Dedifferentiated amniotic fluid mesenchymal stem cell (primary cell): ENCODE results near the gene SLC45A1.

Experiments
- DNase-seq: peaks from one replicate; pipeline ENCODE4 v3.0.0-alpha.2; 2016; ENCODE audit errors: extremely low spot score

SLC45A1 gene

GRCh38 chr1:8335246-8335645, 17.3 kb downstream of the SLC45A1 start:
- DNase-seq = no peak

- DNase-seq = no peak
These were observed 20.0 kb downstream of the SLC45A1 start for GRCh38 chr1:8337776-8338525.

DNA sequence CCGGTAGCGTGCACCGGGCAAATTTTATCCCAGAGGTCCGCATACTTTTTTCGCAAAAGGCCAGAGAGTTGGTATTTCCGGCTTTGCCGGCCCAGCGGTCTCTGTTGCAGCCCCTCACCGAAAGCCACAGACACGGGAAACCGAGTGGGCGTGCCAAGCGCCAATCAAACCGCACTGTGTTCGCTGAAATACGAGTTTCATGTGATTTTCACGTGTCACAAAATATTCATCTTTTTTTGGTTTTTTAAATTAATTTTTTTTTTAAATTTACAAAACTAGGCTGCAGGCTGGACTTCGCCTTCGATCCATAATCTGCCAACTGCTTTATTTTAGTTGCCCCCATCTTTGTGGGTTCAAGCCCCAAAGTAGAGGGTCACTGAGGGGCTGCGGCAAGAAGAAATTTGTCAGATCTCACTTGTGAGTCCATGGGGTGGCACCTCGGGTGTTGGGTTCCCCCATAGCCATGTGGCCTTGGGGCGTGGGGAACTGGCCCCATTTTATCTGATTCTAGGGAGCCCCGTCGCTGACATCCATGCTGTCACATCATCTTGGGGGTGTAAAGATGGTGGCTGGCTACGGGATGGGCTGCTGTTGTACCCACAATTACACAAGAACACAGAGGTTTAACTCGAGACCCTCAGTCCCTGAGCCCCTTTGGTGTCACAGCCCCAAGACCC, 20.8 kb downstream of the SLC45A1 start:
- no peak for DNase-seq

DNA sequence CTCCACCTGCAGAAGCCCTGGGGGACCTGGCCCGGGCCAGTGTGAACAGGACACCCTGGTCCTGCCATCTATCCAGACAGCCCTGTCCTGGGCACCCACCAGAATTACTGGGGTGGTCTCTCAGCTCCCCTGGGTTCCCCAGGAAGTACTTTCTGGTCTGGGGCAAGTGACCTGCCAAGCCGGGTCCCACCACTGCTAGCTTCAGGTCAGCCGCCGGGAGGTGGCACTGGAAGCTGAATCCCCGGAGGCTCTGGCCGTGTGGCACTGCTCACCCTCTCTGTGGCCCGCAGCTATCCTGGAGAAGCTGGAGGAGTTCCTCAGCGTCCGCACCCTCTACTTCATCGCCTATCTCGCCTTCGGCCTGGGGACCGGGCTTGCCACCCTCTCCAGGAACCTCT, 21.3 kb downstream of the SLC45A1 start:
- no peak for DNase-seq

- DNase-seq = no peak
These were observed 22.5 kb downstream of the SLC45A1 start for GRCh38 chr1:8340448-8340847.

GRCh38 chr1:8342325-8342724, 24.4 kb downstream of the SLC45A1 start:
- DNase-seq = no peak

- no peak for DNase-seq
These were observed 25.1 kb downstream of the SLC45A1 start for GRCh38 chr1:8343044-8343443.

DNA sequence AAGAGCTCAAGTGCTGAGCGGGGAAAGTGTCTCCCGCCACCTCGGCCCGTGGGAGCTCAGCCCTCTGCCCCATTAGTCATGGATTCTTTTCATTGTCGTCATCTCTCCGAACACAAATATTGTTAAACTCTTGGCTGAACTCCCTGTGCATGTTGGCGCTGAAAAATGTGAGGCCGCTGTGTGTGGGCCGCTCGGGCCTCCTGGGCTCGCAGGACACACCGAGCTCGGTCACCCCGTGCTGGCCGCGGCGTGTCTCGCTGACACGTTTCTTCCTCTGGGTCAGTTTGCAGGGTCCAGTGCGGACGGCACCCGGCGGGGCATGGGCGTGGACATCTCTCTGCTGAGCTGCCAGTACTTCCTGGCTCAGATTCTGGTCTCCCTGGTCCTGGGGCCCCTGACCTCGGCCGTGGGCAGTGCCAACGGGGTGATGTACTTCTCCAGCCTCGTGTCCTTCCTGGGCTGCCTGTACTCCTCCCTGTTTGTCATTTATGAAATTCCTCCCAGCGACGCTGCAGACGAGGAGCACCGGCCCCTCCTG, 25.6 kb downstream of the SLC45A1 start:
- DNase-seq = peak; percentile 92

GRCh38 chr1:8344893-8345507, 27.1 kb downstream of the SLC45A1 start:
- no peak for DNase-seq

GRCh38 chr1:8345621-8346415, 27.9 kb downstream of the SLC45A1 start:
- no peak for DNase-seq

GRCh38 chr1:8347635-8348034, 29.7 kb downstream of the SLC45A1 start:
- DNase-seq = no peak

DNA sequence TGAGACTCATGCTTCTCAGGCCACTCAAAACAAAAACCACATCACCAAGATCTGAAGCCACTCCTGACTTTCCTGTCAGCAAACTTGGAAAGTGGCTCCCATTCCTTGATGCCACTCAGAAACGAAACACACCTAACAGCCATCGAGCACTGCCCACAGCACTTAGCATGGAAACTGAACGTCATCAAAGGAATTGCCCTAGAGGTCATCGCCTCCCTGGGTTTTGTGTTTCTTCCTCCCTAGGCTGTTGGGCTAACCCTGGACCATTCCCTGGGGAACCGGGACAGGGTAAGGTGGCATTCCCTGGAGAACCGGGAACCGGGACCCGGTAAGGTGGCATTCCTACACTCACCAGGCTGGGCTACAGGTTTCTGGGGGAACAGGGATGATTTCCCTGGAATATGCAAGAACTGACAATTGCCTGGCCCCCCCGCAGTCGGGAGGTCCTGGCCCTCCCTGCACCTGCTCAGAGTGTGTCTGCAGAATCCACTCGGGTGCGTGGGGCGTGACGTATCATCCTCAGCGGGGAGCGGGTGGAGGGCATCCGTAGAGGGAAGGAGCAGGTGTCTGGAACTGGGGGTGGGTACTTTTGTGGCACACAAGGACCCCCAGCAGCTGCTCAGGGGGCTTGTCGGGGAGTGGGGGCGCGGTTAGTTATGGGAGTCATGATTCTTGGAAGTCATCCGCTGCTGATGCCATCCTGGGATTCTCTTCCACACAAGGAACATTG, 30.3 kb downstream of the SLC45A1 start:
- no peak for DNase-seq

DNA sequence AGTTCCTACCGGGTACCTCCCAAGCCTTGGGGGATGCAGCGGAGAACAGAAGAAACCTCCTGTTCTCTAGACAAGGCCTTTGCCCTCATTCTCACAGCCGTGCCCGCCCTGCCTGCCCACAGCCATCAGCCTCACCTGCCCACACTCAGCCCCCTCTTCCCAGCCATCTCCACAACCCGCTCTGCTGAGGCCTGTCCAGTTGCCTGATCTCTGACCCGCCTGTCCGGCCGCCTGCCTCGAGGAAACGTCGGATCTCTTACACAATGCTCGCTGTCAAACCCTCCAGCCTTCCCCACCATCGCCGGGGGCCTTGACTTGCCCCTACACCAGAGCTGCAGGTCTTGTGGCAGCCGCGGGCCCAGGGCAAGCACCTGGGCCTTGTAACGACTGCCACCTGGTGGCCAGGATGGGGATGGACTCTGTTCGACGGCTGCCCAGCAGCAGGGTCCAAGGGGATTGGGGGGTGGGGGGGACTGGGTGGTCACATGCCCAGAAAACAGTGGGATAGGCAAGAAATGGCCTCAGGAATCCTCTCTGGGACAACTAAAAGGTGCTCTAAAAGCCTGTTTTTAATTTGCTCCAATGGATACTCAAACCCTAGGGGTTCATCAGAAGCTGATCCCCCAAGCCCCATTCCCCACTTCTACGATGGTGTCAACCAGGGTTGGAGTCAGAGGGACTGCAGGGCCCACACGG, 31.0 kb downstream of the SLC45A1 start:
- DNase-seq = no peak

- DNase-seq = no peak
These were observed 31.6 kb downstream of the SLC45A1 start for GRCh38 chr1:8349473-8349865.

DNA sequence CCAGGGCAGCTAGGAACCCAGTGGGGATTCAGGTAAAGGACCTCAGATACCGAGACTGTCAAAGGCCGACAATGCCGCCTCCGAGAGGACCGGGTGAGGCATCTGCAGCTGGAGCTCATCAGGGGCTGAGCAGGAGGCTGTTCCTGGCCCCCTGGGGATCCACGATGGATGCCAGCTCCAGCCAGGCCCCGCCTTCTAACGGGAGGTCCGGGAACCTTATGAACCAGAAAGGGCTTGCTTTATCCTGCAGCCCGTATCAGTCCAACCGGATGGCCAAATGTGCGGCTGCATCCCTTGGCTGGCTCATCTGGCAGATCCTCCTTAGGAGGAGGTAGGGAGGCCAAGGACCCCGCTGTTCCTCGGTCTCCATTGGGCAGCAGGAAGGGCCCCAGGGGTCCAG, 32.0 kb downstream of the SLC45A1 start:
- no peak for DNase-seq

- DNase-seq = no peak
These were observed 33.2 kb downstream of the SLC45A1 start for GRCh38 chr1:8350914-8351684.

GRCh38 chr1:8351693-8352470, 34.0 kb downstream of the SLC45A1 start:
- no peak for DNase-seq

DNA sequence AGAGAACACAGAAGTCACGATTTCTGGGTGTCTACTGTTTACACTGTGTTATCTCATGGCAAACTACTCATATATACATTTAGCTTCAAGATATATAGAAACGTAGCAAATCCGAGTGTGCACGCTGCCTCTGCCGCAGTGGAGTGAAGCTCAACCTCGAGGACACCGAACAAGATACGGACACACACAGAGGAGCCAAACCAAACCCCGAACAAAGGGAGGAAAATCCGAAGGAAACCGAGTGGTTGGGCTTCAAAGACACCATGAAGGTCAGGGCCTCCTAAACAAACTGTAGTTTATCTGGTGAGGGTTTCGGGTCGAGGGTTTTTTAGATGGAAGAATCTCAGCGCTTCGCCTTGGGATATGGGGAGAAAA, 34.5 kb downstream of the SLC45A1 start:
- DNase-seq = no peak
